GM12873 (cell line): ENCODE measurements around the gene BOC.

Experiments
- CTCF ChIP-seq: IDR thresholded peaks from 2 replicates; pipeline ENCODE4 v1.5.1; 2012; ENCODE audit warnings: low read depth, mild to moderate bottlenecking, moderate library complexity, low read length, control low read depth; ENCODE audit not compliant: insufficient read depth; ENCODE audit errors: missing control alignments

BOC gene

GRCh38 chr3:113179235-113179824 lies 32.0 kb upstream of the BOC start:
- TF ChIP-seq CTCF = no peak

- no peak for TF ChIP-seq CTCF
Measured at GRCh38 chr3:113183748-113184661, 27.4 kb upstream of the BOC start.

- no peak for TF ChIP-seq CTCF
Measured at GRCh38 chr3:113185194-113185835, 26.0 kb upstream of the BOC start.

- TF ChIP-seq CTCF = no peak
Measured at GRCh38 chr3:113186566-113186965, 24.8 kb upstream of the BOC start.

GRCh38 chr3:113193288-113193687 lies 18.1 kb upstream of the BOC start:
- no peak for TF ChIP-seq CTCF

GRCh38 chr3:113193719-113194118 lies 17.6 kb upstream of the BOC start:
- no peak for TF ChIP-seq CTCF

GRCh38 chr3:113194823-113195401 lies 16.4 kb upstream of the BOC start:
- TF ChIP-seq CTCF = no peak
